HG03442 (cell line): Measurements from ENCODE around the gene SUPT3H.
A peak's percentile ranks its signal among the peaks of the same experiment; 100 is the strongest.

ENCODE experiments used
- ATAC-seq: cut with Tn5 transposase; IDR thresholded peaks from one replicate; pipeline ENCODE4 v1.9.1; 2021; ENCODE audit warnings: mild to moderate bottlenecking, moderate library complexity; ENCODE audit not compliant: unreplicated experiment

The SUPT3H gene

DNA sequence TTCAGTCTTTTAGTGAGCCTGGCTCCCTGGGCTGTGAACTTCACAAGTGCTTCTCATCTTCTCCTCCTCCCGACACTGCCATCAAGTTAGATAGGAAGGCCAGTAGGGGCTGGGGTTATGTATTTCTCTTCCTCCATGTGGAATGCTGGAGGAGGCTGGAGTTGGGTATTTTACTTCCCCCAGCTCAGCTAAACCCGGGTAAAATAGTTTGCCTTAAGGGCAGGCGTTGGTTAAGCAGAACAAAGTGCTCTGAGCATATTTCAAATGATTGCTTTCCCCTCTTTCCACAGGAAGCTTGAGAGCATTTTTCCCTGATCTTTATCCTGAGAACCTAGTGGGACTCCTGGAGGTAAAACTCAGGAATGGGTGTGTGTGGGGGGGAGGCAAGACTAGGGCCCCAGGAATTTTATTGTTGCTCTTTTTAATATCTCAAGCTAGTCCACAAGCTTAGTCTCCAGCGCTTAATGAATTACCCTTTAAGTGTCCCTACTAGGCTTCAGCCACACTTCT is 16.9 kb upstream of the SUPT3H start:
- ATAC-seq: no peak

DNA sequence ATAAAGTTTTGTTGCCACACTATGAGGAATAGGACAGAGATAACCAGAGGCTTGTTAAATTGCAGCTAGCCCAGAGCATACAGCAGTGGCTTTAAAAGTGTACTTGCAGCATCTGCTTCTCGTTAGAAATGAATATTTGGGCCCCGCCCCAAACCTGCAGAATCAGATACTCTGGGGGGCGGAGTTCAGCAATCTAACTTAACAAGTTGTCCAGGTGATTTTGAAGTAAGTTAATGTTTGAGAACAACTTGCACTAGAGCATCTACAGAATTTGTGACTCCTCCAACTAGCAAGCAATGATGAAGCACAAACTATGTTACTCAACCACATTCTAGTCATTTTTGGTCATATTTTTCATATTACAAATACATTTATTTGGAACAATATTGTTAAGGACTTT is 10.6 kb upstream of the SUPT3H start:
- ATAC-seq: no peak

DNA sequence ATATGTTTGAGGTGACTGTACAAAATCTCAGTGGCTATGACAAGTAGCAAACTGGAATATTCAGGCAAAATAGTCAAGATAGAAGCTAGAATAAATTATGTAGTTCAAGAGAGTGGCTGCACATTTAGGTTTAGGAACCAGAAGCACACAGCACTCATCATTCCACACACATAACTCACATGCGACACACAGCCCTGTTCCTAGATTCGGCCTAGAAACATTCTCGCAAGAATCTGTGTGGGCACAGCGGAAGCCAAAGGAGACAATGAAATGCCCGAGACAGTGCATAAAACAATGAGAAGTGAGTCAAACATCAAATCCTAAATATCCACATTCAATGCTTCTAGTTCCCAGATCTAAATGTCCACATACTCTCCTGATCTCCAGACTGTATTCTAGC is 9.5 kb upstream of the SUPT3H start:
- ATAC-seq: no peak

DNA sequence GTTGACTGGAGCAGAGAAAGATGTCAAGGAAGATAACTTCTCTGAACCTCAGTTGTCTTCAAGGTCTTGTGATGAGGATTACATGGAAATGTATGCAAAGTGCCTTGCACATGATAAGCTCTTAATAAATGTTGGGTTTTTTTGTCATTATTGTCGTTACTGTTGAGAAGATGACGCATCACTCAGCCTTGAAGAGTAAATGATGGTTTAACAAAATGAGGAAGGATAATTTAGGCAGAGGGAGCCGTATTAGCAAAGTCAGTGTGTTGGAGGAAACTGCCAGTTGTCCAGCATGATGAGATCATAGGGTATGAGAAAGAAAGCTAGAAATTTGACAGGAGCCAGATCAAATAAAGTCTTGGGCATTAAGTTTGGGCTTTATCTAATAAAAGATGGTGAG is 8.8 kb upstream of the SUPT3H start:
- no peak for ATAC-seq

DNA sequence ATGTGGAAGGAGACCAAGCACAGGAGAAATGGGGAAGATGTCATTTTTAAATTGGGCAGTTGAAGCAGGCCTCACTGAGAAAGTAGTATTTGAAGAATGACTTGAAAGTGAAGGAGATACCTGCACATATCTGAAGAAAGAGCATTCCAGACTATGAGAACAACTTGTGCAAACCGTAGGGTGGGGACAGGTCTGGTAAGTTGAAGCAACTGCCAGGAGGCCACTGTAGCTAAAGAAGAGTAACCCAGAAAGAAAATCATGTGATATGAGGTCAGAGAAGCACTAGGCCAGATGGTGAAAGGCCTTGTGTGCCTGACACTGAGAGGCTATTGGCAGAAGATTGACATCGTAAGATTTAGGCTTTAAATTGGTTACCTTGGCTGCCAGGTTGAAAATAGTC is 4.7 kb upstream of the SUPT3H start:
- no peak for ATAC-seq

DNA sequence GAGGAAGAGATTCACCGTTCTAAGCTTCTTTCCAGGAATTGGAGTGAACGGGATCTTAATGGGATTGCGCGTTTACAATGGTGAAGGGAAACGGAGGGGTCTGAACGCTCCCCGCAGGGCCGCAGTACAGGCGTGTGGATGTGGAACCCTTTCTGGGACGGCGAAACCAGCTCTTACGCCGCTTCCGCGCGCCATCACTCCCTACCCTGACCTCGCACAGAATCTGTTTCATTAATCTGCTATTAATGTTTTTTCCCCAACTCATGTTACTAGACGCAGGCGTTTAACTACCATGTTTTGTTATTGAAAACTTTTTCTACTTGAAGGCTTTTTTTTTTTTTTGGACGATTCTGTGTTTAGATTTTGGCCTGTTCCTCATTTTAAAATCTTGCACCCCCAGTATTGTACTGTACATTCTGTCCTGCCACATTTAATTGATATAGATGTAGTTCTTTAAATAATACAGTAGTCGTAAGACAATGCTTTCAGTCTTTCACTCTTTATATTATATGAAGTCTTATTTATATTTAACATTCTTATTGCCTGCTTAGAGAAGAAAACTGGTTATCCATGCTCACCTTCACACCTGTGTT is 696 bp upstream of the SUPT3H start:
- ATAC-seq: peak; percentile 25

DNA sequence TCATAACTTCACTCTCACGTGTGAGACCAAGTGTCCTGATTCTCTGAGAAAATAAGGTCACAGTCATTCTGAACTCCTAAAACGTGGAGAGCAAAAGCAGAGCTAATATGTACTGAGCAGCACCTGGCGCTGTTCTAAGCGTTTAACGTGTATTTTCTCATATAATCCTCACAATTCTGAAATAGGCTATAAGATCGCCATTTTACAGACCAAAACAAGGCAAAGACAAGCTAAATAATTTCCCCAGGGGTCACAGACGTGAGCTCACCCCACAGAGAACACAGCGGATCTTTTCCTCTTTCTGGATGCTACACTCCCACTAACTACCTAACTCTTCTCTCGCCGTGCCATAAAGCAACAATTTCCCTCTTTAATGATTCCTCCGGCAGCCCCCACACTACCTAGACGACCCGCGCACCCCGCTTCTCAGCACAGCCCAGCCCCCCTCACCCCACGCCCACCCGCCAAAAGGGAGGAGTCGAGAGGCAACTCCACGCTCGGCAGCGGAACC is 636 bp downstream of the SUPT3H start:
- ATAC-seq: no peak

DNA sequence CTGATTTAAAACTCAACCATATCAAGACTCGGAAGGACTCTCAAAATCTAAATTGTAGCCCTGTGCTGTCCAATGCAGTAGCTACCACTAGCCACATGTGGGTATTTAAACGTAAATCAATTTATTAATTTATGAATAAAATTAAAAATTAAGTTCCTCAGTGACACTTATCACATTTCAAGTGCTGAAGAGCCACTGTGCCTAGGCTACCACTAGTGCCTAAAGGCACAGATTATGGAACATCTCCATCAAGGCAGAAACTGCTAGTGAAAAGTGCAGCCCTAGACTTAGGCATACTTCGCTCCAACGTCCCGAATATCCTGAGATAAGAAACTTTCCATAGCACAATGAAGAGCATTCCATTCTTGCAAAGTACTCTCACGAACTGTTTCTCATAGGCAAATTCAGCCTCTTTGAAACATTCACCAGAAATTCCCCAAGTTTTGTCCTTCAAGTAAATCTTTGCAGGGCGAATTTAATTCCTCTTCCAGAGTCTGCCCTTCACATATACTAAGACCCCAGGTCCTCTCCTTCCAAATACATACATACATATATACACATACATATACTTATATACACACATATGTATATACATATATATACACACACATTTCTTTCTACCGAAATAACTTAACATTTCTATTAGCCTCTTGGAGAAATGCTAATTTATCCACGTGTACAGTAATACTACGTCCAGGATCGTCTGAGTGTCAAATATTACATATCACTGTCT is 1.3 kb downstream of the SUPT3H start:
- no peak for ATAC-seq

DNA sequence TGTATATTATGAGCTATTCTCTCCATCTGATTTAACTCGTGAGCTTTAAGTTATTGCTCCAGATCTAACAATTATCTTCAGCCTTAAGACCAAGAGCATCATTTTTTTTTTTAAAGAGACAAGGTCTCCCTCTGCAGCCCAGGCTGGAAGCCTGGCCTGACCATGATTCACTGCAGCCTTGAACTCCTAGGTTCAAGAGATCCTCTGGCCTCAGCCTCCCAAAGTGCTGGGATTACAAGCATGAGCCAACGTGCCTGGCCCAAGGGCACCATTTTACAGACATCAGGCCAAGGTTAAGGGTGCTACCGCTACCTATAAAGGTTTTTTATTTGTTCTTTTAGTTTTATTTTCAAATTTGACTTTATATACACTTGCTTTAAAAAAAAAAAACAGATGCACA is 2.3 kb downstream of the SUPT3H start:
- no peak for ATAC-seq

DNA sequence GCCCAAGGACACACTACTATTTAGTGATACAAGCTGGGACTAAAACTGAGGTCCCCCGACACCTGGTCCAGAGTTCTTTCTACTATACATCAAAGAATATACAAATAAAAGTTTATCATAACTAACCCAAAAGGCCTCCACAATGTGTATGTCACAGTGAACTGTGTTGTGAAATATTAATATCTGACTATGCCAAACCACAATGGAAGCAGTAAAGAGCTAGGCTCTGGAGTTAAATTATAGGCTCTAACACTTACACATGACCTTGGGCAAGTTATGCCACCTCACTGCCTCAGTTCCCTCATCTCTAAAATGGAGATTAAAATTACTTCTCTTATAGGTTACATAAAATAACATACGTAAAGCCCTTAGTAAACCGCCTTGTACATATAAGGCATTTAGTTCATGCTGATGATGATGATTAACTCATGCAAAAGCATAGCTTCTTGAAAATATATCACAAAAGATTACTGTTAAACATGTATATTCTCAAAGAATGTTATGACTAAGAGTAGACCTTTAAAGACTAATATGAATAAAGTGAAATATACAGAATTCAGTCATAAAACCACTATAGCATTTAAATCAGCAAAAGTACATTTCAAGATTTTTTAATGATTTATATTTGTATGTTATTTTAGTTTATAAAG is 5.7 kb downstream of the SUPT3H start:
- ATAC-seq: no peak

DNA sequence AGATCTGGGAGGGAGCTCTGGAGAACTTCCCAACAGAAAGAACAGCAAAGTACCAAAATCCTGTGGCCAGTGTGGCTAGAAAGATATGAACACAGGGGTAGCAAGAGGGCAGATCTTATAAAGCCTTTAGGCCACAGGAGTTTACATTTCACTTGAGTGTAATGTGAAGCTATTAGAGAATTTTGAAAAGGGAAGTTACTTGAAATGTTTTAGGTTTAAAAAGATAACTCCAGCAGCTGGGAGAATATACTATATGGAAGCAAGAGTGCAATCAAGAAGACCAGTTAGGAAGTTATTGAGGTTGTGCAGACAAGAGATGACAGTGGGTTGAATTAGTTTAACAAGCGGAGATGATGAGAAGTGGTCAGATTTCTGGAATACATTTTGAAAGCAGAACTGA is 7.9 kb downstream of the SUPT3H start:
- ATAC-seq: no peak

DNA sequence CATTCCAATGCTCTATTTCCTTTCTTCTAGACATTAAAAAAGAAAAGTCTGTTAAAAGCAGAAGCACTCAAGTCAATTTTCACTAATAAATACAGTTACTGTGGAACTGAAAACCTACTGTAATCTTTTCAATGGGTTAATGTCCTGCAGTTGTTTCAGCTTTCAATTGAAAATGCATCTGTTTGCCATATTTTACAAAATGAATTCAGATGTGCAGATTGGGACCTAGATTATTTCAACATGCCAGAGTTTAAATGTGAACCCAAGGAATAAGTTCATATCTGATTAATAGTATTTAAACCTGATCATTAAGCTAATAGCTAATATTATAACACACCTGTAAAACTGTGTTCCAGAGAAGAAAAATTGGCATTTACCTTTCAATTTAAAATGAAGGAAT is 9.7 kb downstream of the SUPT3H start:
- ATAC-seq: no peak

DNA sequence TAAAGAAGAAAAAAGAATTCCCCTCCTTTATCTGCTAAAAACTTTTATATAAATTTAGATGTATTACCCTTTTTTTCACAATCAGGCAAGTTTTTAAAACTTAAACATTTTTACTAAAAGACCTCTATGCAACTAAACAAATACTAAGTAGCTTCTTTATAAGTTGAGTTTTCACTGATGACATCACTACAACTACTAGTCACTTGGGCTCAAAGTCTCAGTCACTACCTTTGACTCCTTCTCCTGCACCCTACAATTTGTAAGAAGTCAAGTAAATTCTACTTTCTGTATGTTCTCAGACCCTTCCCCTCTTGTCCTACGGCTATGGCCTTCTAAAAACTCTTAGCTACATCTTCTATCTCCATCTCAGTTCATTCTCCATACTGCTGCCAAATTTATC is 11.2 kb downstream of the SUPT3H start:
- ATAC-seq: no peak

DNA sequence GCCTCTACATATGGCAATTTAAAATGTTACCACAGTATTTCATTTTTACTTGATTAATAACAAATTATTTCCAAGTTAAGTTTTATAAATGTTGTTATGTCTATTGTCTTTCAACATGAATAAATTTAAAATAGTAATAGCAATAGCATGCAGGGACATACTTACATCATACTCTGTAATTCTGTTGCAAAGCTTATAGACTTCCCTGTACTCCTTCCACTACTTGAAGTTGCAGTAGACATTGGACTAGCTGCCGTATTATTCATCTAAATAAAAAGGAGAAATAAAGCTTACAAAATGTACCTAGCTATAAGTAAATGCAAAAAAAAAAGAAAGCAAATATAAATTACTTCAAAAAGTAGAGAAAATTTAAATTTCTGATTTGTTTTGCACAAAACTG is 12.7 kb downstream of the SUPT3H start:
- ATAC-seq: no peak

DNA sequence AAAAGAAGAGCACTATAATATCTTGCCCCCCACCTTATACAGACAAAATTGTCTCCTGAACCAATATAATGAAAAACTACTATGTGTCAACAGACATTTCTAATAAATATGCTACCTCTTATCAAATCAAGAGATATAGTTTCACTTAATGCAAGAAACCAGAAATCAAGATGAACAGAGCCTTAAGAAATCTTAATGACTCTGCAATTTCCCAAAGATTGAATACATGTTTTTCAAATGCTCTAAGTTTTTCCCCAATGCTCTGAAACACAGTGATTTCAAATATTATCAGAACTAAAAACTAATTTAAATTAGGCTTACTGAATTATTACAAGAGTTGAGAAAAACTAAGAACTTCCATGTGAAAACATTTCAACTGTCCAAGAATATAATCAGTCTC is 13.3 kb downstream of the SUPT3H start:
- no peak for ATAC-seq

DNA sequence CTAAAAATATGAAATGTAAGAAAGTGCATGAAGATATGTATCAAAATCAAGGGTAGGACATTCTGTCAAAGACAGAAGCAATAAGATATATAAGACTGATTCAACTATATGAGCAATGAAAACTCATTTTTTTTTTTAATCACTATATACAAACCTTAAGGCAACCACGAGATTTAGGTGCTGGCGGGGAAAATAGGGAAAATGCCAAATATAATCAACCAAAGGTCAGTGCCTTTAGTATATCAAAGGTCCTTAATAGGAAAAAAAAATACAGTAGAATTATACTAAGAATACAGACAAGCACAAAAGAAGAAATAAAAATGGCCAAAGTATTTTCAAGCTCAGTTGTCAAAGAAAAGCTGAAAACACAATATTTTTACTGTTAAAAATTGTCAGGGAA is 24.1 kb downstream of the SUPT3H start:
- no peak for ATAC-seq

DNA sequence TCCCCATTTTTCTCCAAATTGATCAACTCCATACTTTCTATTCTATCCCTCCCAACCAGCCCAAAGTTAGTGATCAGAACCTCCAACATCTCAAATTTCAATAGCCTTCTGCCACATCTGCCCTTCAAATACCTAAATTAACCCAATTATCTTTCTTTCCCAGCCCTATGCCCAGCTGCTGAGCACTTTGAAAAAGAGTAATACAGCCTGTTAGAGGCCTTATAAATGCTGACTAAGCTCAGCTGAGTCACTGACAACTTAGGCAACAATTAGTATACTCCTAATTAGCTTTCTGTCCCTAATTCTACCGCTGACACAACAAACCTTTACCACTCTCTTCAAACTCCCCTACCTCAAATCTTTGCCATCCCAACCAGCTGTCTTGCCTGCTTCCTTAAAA is 26.1 kb downstream of the SUPT3H start:
- ATAC-seq: no peak

DNA sequence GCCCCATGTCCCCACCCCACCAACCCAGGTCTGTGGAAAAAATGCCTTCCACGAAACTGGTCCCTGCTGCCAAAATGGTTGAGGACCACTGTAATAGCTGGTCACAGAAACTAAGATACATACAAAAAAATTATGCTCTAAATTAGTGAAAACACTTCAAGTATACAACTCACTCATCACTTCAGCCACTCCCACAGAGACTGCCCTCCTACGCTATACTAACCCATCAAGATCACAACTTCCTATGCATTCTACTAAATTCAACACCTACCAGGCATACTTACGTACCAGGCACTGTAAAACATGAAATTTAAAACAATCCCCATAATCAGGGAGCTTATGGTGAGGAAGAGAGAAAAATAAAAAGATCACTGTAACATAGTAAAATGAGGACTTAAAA is 26.7 kb downstream of the SUPT3H start:
- ATAC-seq: no peak

DNA sequence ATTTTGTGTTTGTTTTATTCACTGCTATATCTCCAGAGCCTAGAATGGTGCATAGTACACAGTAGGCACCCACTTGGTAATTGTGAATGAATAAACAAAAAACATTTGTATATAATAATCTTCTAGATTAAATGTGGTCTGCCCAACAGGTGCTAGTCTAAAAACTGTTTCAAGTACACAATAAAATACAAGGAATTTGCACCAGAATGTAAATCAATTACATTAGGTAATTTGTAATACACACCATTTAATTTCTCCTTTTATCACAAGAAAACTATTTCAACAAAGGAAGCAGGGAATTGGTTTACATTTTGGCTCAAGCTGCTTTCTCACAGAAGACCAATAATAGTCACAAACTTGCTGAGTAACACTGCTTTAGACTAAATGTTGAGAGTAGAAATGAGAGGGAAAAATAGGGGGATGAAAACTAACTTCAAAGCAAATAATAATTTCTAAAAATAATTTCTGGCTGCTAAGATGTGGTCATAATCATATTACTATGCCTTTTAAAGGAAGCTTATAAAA is 27.5 kb downstream of the SUPT3H start:
- ATAC-seq: no peak

DNA sequence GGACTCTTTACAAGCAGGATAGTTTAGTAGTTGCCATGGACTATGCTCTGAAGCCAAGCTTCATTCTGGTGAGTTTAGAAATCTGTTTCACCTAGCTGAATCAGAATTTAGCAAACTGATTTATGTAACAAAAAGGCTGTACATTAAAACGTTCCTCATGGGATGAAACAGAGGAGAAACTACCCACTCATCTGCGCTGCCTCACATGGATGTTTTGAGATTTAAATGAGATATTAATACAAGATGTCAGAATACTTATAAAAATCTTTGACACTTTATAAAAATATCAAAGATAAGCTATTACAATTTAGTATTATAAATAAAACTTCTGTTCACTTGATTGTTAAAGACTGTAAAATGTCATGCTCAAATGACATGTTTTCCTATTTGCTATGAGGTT is 32.8 kb downstream of the SUPT3H start:
- no peak for ATAC-seq

DNA sequence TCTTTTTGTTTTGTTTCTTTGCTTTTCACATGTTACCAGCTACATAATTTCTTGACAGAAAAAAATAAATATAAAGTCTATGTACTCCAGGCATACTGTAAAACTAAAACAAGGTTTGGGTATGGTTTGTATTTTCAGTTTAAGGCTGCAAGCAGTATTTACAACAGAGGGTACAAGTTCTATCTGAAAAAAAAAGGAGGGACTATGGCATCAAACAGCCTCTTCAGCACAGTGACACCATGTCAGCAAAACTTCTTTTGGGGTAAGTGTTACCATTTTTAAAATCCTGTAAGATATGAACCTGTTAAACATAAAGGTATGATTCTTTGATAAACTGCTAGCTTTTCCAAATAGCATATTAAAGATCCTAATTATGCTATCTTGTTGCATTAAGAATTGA is 49.2 kb downstream of the SUPT3H start:
- no peak for ATAC-seq

DNA sequence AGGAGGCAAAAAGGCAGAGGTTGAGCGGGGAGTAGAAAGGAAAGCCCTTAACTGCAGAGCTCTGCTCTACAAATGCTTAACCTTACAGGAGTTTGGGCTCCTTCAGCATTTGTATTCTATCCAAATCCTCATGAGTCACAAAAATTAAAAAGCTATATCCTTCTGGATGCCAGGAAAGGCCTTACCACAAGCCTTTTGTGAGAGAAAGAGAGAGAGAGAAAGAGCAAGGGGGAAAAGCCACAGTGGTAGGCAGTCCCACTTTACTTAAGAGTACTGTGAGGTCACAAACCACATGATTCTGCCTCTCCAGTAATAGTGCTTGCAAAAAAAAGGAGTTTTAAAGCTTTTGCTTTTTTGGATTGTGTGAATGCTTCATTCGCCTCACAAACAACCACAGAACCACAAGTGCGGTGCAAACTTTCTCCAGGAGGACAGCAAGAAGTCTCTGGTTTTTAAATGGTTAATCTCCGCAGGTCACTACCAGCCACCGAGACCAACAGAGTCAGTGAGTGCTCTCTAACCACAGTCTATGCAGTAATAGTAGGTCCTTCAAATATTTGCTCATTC is 49.7 kb downstream of the SUPT3H start, which contains the start of gene RUNX2:
RUNX2 (plus strand) TSS at position 375 of the 567 bp plus-strand sequence. CDS start 397 bp downstream, outside the sequence.
- ATAC-seq: no peak
